DMS114 treated with DMSO at 0.1 percent for 48 hours (cell line): Measurements from ENCODE around the gene PLA2G4F.

Experiments used
- DNase-seq: peaks from one replicate; lab custom pipeline; 2025; ENCODE audit not compliant: unreplicated experiment; lab: John Stamatoyannopoulos, UW

Gene PLA2G4F

DNA sequence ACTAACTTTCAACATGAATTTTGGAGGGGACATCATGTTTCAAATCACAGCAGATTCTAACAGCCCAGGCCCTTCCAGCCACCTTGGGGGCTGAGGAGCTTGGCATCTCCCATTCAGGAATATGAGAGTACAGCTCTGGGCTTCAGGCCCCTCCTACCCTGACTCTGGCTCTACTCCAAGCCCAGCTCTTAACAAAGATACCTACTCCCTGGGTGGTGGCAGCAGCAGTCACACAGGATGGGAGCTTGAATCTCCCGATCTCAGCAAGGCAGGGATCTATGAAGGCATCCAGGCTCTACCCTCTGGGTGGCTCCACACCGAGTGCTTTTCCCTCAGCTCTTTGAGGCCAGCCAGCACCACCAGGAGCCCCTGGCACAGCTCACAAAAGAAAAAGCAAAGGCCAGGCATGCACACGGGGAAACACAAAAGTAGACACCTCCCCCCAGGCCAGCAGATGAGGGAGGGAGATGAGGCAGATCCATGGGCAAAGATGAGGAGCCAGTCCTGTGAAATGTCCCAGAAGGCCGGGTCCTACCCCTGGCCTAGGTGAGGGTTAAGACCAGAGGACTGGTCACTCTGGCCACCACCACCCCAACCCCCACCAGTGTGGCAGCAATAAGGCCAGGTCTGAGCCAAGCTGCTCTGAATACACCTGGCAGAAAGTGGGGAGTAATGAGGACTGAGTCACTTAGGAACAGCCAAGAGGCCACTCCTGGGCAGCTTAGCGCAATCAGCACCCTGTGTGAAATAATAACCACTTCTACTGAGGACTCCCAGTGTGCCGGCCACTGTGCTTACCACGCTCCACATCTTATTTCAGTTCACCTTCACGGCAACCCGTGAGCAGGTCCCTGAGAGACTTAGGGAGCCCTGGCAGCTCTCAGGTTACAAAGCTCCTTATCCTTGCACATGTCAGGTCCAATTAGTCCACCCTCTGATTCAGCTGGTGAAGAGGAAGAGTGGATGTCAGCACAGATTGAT lies 24.3 kb downstream of the PLA2G4F start:
- no peak for DNase-seq

DNA sequence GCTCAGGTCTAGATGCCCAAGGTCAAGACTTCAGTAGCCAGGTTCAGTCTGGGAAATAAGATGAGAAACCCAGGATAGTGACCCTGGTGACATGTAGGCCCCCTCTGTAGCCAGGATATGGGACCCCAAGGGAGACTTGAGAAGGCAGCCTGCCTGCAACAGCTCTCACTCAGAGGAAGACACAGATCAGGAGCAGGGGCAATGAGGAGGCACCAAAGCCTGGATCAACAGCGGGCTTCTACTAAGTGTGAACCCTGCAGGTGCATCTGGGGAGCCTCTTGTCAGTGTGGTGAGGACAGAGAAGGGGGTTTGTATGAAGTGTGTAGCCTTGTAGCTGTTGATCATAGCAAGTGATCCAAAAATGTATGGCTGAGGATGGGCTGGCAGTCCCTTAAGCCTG lies 25.4 kb downstream of the PLA2G4F start:
- DNase-seq: no peak

DNA sequence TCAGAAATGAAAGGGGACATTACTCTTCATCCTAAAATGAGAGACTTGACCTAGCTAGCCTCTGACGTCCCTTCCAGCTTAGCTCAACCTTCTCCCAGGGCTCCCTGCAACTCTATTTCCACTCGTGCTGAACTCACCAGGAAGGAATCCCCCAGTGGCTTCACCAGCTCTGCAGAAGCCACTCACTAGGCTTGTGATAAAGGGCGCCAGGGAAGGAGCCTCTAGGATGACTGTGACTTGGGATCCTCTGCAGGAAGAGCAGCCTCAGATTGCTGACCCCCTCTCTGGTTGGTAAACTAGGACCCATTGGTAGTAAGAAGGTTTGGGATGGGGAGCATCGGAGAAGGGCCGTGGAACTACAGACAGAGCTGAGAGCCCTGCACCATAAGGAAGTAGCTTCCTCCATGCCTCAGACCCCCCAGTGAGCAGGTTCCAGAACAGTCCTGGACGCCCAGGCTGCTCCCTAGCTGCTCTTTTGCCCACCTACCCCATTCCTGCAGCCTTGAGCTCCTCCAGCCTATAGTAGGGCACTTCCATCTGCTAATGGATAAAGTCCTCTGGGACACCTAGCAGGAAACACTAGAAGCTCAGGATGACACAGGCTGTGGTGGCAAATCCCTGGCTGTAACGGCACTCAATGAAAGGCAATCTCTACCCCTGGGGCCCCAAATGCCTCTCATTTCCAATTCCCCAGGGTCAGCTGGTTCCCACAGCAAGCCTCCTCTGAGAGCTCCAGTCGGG lies 26.0 kb downstream of the PLA2G4F start:
- no peak for DNase-seq

DNA sequence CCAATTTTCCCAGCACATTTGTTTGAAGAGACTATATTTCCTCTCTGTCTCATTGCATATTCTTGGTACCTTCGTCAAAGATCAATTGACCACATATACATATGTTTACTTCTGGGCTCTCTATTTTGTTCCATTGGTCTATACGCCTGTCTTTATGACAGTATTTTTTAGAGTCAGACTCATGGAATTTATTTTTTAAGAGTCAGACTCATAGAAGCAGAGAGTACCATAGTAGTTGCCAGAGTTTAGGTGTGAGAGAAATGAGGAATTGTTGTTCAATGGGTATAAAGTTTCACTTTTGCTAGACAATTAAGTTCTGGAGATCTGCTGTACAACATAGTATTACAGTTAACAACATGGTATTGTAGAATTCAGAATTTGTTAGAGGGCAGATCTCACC lies 27.1 kb downstream of the PLA2G4F start:
- DNase-seq: no peak

DNA sequence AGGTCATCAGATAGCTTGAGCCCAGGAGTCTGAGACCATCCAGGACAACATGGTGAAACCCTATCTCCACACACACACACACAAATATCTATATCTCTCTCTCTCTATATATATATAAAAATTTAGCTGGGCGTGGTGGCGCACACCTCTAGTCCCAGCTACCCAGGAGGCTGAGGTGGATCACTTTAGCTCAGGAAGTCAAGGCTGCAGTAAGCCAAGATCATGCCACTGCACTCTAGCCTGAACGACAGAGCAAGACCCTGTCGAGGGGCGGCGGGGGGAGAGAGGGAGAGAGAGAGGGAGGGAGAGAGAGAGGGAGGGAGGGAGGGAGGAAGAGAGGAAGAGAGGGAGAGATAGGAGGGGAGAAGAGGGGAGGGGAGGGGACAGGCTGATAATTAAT lies 28.0 kb downstream of the PLA2G4F start:
- DNase-seq: no peak

DNA sequence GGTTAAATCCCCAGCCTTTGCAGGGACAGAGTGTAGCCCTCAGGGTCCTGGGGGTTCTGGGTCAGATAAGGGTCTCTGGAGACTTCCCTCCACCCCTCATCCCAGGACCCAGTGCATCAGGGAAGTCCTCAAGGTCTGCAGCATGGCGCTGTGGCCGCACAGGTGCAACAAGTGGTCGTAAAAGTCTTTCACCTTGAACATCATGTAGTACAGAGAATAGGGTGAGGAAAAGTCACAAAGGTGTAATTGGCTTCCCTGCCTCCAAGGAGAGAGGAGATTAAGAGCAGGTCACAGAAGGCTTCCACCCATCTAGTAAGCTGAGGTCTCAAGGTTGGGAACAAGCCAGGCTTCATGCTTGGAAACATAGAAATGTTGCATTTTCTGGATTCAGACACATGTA lies 32.9 kb downstream of the PLA2G4F start:
- no peak for DNase-seq

DNA sequence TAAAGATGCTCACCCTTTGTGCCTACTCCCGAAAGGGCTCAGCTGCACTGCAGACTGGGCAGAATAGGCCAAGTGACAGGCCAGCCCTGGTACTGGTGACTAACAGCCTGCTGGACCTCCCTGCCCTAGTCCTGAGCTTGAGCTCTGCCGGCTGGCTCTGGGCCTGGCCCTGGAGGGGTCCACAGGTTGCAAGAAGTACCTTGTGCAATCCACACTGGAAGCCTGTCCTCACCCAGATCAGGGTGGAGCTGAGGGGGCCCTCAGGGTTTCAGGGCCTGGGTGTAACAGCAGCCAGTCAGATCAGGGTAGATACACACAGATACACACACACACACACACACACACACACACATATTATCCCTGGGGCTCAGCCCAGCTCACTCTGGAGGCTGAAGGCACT lies 34.8 kb downstream of the PLA2G4F start:
- no peak for DNase-seq

DNA sequence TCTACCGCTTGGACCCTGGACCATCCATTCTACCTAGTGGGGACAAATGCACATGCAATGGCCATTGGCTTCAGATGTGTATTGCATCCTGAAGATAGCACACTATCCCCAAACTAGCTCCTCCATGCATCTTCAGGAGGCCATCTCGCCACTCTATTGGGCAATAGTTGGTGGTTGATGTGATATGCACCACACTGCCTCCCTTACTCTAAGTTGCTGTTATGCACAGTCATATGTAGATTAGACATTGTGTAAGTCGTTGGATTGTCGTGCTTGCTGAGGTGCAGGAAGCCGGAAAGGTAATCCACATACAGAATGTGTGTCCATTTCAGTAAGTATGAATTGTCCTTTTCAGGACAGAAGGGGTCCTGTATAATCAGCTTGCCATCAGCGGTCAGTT lies 35.4 kb downstream of the PLA2G4F start:
- no peak for DNase-seq

DNA sequence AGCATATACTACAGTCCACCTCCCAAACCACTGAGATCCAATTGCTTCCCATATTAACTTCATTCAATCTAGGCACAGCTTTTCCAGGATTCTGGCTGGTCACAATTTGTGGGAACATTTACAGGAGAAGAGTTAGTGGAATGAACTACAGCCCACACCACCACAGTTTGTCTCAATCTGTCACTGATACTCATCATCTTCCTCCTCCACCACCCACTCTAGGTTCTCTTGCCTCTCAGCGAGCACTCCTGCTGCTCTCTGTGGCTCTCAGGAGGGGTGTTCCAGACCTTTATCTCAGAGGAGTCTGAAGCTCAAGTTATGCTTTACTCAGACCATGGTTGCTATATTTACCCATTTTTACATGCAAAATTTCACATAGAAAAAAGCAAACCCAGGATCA lies 36.2 kb downstream of the PLA2G4F start:
- no peak for DNase-seq

DNA sequence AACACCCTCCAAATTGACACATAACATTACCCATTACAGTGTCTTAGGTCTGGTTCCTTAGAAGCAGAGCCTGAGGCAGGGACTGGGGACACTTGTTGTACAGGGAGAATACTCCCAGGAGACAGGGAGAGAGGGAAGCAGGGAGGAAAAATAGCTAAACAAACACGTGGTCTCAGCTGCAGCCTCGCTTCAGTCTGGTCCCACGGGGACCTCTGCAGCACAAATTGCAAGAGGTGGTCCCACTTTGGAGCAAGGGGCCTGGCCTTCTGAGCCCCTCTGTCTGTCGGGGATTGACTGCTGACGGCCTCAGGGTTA lies 37.0 kb downstream of the PLA2G4F start:
- no peak for DNase-seq

DNA sequence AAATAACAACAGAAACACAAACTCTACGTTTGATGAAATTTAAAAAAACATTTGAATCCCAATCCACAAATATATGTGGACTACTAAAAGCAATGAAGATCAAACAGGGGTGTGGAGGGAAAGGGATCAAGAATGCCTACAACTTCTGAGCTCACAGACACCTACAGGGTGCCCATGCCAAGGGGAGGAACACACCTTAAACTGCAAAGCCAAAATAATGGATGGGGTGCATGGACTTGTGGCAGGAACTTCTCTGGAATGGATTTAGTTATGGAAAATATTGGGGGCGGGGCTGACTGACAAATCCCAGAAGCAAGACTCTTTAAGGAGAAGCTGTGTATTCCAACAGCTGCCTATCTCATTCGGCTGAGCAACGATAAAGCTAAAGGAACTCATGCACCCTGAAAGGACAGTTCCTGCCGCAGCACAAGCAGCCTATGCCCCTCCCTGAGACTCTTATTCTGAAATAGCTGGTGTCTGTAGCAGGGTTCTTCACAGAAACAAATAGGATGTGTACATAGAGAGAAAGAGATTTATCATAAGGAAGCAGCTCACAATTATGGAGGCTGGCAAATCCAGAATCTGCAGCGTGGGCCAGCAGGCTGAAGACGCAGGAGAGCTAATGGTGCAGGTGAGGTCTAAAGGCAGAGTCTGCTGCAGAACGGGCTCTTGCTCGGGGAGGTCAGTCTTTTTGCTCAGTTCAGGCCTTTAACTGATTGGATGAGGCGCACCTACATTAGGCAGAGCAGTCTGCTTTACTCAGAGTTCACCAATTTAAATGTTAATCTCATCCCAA lies 37.6 kb downstream of the PLA2G4F start:
- no peak for DNase-seq

DNA sequence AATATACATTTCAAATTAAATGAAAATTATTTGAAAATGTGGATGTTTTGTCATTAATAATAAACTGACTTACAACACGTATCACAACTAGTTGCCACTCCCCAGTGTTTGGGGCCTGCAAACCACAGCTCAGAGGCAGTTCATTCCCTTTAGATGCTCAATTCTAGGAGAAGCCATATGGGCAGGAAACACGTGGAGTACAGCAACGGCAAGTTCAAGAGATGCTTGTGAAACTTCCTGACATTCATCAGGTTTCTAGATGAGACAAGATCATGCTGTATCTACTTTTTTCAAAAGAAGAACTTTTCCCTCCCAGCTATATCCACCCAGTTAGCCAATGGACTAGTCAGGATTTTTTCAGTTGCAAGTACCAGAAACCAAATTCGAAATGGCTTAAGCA lies 44.5 kb downstream of the PLA2G4F start:
- no peak for DNase-seq

DNA sequence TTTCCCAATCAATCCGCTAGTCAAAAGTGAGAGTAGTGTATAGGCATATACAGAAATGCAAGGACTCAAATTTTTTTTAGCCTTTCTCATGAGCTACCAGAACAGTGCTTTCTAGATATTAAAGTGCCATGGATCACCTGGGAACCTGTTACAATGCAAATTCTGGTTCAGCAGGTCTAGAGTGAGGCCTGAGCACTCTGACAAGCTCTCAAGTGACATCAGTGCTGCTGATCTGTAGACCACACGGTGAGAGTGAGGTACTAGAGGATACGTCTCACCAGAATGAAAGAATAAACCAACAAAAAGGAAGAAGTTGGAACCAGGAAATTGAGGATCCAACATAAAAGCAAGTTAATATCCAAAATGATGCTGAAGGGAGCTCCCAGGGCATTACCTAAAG lies 46.1 kb downstream of the PLA2G4F start:
- no peak for DNase-seq

DNA sequence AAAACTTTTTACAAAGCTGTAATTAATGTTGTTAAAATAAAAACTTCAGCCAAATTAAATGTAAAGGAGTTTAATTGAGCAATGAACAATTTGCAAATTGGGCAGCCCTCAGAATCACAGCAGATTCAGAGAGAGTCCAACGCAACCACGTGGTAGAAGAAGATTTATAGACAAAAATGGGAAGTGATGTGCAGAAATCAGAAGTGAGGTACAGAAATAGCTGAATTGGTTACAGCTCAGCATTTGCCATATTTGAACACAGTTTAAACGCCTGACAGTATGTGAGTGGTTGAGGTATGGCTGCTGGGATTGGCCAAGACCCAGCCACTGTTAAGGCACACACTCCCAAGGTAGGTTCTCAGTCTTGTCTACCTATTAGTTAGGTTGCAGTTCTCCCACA lies 47.6 kb downstream of the PLA2G4F start:
- no peak for DNase-seq

DNA sequence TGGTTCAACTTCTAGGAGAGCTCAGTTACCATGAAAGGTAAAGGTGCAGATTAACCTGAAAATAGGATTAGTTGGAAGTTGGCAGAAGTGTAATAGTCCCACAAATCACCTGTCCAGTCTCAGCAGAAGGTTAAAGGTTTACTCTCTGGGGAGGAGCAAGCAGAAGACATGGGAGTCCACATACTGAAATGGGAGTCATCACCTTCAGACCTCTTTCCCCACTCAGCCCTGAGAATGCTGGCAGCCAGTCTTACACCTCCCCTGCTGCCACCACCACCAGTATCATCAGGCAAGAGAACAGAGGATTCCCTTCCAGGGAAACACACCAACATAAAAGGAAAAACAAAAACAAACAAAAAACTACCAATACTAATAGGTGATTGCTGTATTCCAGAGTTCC lies 48.2 kb downstream of the PLA2G4F start:
- DNase-seq: no peak

DNA sequence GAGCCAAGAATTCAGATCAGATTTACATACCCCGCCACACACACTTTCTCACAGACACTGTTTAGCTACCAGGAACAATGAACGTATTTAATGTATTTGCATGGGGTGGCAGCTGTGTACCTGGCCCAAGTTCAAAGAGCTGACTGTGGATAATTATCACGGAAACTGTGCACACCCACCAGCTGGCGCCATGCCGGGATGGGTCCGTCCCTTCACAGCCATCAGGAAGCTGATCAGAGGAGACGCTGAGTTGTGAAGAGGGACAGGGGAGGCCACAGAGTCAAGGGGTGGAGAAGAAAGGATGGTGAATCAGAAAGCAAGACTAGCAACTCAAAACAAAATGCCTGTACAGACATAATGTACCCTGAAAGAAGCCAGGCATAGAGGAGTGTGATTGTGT lies 49.0 kb downstream of the PLA2G4F start:
- DNase-seq: no peak

DNA sequence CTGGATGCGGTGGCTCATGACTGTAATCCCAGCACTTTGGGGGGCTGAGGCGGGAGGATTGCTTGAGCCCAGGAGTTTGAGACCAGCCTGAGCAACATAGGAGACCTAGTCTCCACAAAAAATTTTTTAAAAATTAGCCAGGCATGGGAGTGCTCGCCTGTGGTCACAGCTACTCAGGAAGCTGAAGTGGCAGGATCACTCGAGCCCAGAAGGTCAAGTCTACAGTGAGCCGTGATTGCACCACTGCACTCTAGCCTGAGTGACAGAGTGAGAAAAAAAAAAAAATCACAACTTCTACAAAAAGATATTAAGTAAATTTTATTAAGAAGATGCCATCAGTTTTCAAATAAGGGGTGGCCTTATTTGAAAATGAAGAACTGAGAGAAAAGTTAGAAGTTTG lies 50.1 kb downstream of the PLA2G4F start:
- no peak for DNase-seq

DNA sequence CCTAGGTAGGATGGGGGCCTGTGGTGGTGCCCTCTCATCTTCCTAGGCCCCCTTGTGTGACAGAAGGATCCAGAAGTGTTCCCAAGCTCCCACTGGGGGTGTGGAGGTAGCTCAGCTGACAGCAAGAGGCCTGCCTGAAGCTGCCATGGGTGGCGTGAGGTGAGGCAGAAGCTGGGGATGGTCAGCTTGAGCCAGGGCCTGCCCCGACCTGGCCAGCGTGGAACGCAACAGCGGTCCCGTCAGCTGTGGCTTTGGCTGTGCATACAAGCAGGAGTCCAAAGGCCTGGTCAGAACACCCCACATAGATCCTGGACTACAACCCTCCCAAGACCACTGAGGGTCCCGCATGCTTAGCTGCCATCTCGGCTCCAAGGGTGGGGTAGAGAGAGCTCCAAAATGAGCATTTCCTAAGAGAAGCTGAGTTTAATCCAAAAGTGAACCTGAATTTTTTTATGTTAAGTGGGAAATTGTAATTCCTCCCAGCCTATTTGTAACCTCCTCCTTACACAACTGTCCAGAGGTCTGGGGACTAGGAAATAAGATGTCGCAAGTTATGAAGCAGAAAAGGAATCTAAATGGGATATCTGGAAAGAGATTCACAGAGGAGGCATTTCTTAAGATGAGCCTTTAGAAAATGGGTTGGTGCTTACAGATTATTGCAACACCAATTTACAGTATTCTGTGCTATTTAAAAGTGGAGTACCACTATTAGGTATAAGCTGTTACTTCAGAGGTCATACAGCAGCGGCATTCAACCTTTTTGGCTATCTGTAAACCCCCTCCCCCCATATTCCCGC lies 52.1 kb downstream of the PLA2G4F start:
- DNase-seq: no peak

DNA sequence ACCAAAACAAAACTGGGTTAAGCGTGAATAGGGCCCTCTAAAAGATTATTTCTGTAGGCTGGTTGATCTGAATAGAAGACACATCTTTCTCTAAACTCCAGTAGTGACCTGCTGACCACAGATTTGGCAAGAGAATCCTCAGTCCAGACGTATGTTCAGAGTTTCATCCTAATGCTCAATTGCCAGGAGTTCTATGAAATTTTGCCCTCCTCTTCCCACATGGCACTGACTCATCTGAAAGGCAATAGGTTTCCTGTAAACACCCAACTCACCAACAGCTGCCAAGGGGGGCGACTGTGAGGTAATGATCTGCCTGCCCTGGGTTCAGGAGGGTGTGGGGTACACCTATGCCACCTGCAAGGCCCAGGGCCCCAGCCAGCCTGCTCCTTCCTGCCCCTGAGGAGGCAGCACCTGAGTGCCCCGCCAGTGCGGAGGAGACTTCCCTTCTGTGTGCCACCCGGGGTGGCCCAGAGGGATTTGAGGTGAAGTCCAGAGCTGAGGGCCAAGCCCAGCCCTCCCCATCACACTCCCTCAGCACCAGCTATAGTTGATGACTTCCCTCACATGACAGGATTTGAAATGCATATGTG lies 53.7 kb downstream of the PLA2G4F start:
- DNase-seq: no peak

DNA sequence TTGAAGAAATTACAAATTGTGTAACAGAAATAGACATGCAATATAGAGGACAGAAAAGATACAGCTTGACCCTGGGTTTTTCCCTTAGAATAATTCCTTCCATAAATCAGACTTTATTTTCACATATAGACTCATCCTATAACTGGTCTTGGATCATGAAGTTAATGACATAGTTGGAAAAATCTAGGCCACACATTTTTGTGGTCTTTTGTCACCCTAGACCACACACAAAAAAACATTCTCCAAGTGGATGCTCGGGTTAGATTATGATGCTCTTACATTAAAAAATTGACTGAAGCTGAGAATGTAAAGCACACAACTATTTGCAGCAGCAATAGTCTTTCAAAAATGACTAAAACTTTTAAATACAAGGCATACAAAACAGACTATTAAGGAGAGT lies 54.6 kb downstream of the PLA2G4F start:
- no peak for DNase-seq
